HEK293T (cell line): ENCODE data around the gene KLRC1.

Experiments
- FOXA1 ChIP-seq: fragments of 450-650 bp; IDR thresholded peaks from 2 replicates; pipeline ENCODE4 v1.6.1; 2016; ENCODE audit warnings: mild to moderate bottlenecking
- PKNOX1 ChIP-seq: fragments of 450-650 bp; IDR thresholded peaks from 2 replicates; pipeline ENCODE4 v1.6.1; 2016
- SP1 ChIP-seq: fragments of 450-650 bp; IDR thresholded peaks from 2 replicates; pipeline ENCODE4 v1.6.1; 2017

GRCh38 chr12:10448236-10448635 lies 4.9 kb downstream of the KLRC1 start:
- no peak for TF ChIP-seq SP1
- no peak for TF ChIP-seq PKNOX1
- TF ChIP-seq FOXA1: no peak
